T-helper 2 cell treated with Interferon-gamma antibody and Interleukin-4, amounts not matched to agents 5 μg/mL and 100 μg/mL, for 36 hours (primary cell): Measurements from ENCODE around the gene ZNF77.
"Not testable (repeated sequence)": the region's sequence is repeated elsewhere in the genome, so short reads cannot be mapped to it uniquely, and the experiment has no call there.

Experiments
- DNase-seq: peaks from one replicate; pipeline ENCODE4 v3.0.0; 2021; ENCODE audit warnings: low spot score
- H3K27ac Mint-ChIP-seq: one replicate; pipeline ENCODE4 v1.8.0; 2021; ENCODE audit warnings: mild to moderate bottlenecking, mixed read lengths
- H3K27me3 Mint-ChIP-seq: one replicate; pipeline ENCODE4 v1.8.0; 2021; ENCODE audit warnings: low read depth, mixed read lengths
- H3K36me3 Mint-ChIP-seq: one replicate; pipeline ENCODE4 v1.8.0; 2021; ENCODE audit warnings: low read depth, mixed read lengths
- H3K4me1 Mint-ChIP-seq: one replicate; pipeline ENCODE4 v1.8.0; 2021; ENCODE audit warnings: low read depth, mixed read lengths
- H3K4me3 Mint-ChIP-seq: one replicate; pipeline ENCODE4 v1.8.0; 2022; ENCODE audit warnings: mild to moderate bottlenecking, moderate library complexity, mixed read lengths
- H3K9me3 Mint-ChIP-seq: one replicate; pipeline ENCODE4 v1.8.0; 2021; ENCODE audit warnings: mixed read lengths

Gene ZNF77

DNA sequence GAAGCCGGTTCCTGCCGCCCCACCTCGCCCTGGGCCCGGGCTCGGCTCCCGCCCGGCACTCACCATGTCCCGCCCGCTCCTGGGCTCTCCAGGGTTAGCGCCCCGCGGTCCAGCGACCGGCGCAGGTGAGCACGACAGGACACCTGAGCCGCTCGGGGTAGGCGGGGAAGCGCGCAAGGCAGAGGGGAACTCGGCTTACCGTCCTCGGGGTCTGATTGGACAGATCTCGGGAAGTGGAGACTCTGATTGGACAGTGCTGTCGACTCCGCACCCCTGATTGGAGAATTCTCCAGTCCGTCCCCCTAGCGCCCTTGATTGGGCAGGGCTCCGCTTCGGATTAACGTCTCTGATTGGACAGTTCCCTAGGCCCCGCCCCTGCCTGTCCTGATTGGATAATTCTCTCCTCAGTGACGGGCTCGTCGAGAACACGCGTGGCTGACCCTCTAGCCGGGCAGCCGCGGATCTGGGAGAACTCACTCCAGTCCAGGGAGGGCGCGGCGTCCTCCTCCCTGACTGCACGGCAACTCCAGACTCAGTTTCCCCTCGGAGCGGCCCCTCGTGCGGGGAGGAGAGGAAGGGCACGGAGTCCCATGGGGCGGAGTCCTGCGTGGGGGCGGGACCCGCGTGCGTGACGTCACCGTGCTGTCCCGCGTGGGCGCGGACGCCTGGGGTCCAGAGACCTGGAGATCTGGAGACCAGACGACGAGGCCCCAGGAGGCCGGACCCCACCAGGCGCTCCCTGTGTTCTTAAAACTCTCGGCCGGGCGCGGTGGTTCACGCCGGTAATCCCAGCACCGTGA, at the start of gene ZNF77:
Gene ZNF77, minus strand, starts transcription at position 197 of the 800 bp plus-strand sequence. Its CDS starts 131 bp downstream, at position 66.
- peak; percentile 97 for DNase-seq
- peak within 1 kb of the TSS; percentile 95 for H3K4me3 Mint-ChIP-seq
- no peaks in the 10 kb centered on the region for H3K27me3 Mint-ChIP-seq
- H3K27ac Mint-ChIP-seq: peak within 1 kb of the TSS; percentile 98
- peaks cover 30% of the 10 kb centered on the region for H3K4me1 Mint-ChIP-seq
- peaks cover 15% of the 10 kb centered on the region for H3K36me3 Mint-ChIP-seq
- no peaks in the 10 kb centered on the region for H3K9me3 Mint-ChIP-seq

GRCh38 chr19:2993579-2993978, 48.8 kb upstream of the ZNF77 start:
- H3K27me3 Mint-ChIP-seq: no peaks in the 10 kb centered on the region
- no peak overlapping the region for H3K4me3 Mint-ChIP-seq
- no peak overlapping the region for H3K27ac Mint-ChIP-seq
- no peaks in the 10 kb centered on the region for H3K9me3 Mint-ChIP-seq
- no peaks in the 10 kb centered on the region for H3K4me1 Mint-ChIP-seq
- no peaks in the 10 kb centered on the region for H3K36me3 Mint-ChIP-seq
- DNase-seq: no peak

DNA sequence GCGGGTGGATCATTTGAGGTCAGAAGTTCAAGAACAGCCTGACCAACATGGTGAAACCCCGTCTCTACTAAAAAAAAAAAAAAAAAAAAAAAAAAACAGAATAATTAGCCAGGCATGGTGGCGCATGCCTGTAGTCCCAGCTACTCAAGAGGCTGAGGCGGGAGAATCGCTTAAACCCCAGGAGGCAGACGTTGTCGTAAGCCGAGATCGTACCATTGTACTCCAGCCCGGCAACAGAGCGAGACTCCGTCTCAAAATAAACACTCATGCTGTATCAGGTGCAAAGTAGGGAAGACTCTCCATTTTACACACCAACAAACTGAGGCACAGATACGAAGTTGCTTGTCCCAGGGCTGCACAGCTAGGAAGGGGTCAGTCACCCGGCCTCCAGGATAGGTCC, 48.2 kb upstream of the ZNF77 start:
- no peaks in the 10 kb centered on the region for H3K9me3 Mint-ChIP-seq
- H3K4me1 Mint-ChIP-seq: no peaks in the 10 kb centered on the region
- H3K36me3 Mint-ChIP-seq: no peaks in the 10 kb centered on the region
- no peak overlapping the region for H3K4me3 Mint-ChIP-seq
- H3K27ac Mint-ChIP-seq: no peak overlapping the region
- DNase-seq: no peak
- H3K27me3 Mint-ChIP-seq: no peaks in the 10 kb centered on the region

- H3K9me3 Mint-ChIP-seq, H3K36me3 Mint-ChIP-seq, H3K27me3 Mint-ChIP-seq, H3K4me3 Mint-ChIP-seq, H3K4me1 Mint-ChIP-seq, H3K27ac Mint-ChIP-seq, DNase-seq: not testable (repeated sequence)
Measured at GRCh38 chr19:2992333-2992732, 47.6 kb upstream of the ZNF77 start.

- no peak for DNase-seq
- no peaks in the 10 kb centered on the region for H3K4me1 Mint-ChIP-seq
- no peaks in the 10 kb centered on the region for H3K9me3 Mint-ChIP-seq
- peaks cover 6% of the 10 kb centered on the region for H3K27me3 Mint-ChIP-seq
- H3K27ac Mint-ChIP-seq: no peak overlapping the region
- no peak overlapping the region for H3K4me3 Mint-ChIP-seq
- no peaks in the 10 kb centered on the region for H3K36me3 Mint-ChIP-seq
Measured at GRCh38 chr19:2989236-2989946, 44.6 kb upstream of the ZNF77 start.

DNA sequence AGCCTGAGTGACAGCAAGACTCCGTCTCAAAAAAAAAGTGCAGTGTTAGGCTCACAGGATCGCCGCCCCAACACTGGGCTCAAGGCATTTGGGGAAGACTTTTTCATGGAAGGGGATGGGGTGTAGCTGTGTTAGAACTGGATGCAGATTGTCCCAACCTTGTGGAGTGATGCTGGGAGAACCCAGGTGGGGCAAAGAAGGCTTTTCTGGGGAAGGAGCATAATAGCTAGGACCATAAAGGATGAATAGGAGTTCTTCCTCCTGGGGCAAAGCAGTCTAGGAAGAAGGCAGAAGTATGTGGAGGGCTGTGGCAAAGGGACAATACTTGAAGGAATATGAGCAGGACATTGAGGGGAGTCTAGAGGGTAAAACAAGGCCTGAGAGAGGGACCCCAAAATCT, 43.8 kb upstream of the ZNF77 start:
- H3K27ac Mint-ChIP-seq: no peak overlapping the region
- H3K9me3 Mint-ChIP-seq: no peaks in the 10 kb centered on the region
- no peak overlapping the region for H3K4me3 Mint-ChIP-seq
- H3K4me1 Mint-ChIP-seq: no peaks in the 10 kb centered on the region
- peaks cover 10% of the 10 kb centered on the region for H3K27me3 Mint-ChIP-seq
- DNase-seq: no peak
- no peaks in the 10 kb centered on the region for H3K36me3 Mint-ChIP-seq

DNA sequence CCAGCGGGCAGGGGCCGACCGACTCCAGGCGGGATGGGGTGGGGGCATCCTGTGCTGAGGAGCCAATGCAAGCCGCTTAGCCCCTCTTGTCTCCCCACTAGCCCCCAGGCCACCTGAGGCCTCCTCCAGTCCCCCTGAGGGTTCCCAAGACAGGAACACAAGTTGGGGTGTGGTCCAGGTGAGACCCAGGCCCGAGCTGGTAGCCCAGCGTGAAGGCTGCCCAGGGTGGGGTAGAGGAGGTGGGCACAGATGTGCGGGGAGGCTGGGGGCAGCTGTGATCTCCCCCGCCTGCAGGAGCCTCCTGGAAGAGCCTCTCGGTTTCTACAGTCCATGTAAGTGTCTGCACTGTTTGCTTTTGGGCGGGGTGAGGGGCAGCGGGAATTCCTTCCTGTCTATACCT, 43.0 kb upstream of the ZNF77 start:
- no peak overlapping the region for H3K27ac Mint-ChIP-seq
- no peak for DNase-seq
- H3K27me3 Mint-ChIP-seq: peaks cover 15% of the 10 kb centered on the region
- no peak overlapping the region for H3K4me3 Mint-ChIP-seq
- no peaks in the 10 kb centered on the region for H3K9me3 Mint-ChIP-seq
- H3K4me1 Mint-ChIP-seq: no peaks in the 10 kb centered on the region
- no peaks in the 10 kb centered on the region for H3K36me3 Mint-ChIP-seq

DNA sequence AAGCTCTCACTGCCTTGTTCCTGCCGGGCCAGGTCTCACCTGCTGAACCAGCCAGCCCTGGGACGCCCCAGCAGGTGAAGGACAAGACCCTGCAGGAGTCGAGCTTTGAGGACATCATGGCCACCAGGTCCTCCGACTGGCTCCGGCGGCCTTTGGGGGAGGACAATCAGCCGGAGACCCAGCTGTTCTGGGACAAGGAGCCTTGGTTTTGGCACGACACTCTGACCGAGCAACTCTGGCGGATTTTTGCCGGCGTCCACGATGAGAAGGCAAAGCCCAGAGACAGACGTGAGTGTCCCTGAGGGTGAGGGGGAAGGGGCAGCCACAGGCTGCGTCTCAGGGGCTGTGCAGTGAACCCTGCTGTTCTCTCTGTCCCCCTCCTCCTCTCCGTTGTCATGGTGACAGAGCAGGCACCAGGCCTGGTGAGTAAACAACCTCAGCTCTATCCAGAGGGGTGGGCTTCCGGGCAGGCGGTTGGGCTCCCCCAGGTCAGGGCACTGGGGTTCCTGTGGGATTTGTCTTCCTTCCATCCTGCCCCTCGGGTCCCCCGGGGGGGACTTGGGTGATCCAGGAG, 42.3 kb upstream of the ZNF77 start:
- no peaks in the 10 kb centered on the region for H3K4me1 Mint-ChIP-seq
- H3K27me3 Mint-ChIP-seq: peaks cover 15% of the 10 kb centered on the region

DNA sequence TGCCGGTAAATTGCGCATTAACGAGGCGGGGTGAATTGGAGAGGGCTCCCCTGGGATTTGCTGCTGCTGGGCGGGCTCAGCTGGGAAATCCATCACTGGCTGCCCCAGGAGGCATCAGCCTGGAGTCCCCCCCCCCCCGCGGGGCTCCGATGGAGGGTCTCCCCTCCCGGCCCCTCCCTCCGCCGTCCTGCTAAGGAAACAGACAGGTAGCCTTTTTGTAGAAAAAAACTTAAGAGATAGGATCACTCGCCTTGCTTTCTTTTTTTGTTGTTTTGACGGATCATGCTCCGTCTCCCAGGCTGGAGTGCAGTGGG, 39.4 kb upstream of the ZNF77 start:
- no peak overlapping the region for H3K27ac Mint-ChIP-seq
- peaks cover 20% of the 10 kb centered on the region for H3K27me3 Mint-ChIP-seq
- no peaks in the 10 kb centered on the region for H3K4me1 Mint-ChIP-seq
- no peaks in the 10 kb centered on the region for H3K9me3 Mint-ChIP-seq
- no peak for DNase-seq
- no peaks in the 10 kb centered on the region for H3K36me3 Mint-ChIP-seq
- no peak overlapping the region for H3K4me3 Mint-ChIP-seq

More for the DNA sequence above, 42.3 kb upstream of the ZNF77 start:
- no peak overlapping the region for H3K27ac Mint-ChIP-seq
- no peaks in the 10 kb centered on the region for H3K9me3 Mint-ChIP-seq
- DNase-seq: no peak
- H3K4me3 Mint-ChIP-seq: no peak overlapping the region
- H3K36me3 Mint-ChIP-seq: no peaks in the 10 kb centered on the region

GRCh38 chr19:2983351-2984214, 38.8 kb upstream of the ZNF77 start:
- H3K4me3 Mint-ChIP-seq: no peak overlapping the region
- H3K27me3 Mint-ChIP-seq: peaks cover 20% of the 10 kb centered on the region
- H3K4me1 Mint-ChIP-seq: no peaks in the 10 kb centered on the region
- H3K9me3 Mint-ChIP-seq: no peaks in the 10 kb centered on the region
- no peak overlapping the region for H3K27ac Mint-ChIP-seq
- no peak for DNase-seq
- H3K36me3 Mint-ChIP-seq: no peaks in the 10 kb centered on the region

- H3K36me3 Mint-ChIP-seq: no peaks in the 10 kb centered on the region
- DNase-seq: no peak
- peaks cover 20% of the 10 kb centered on the region for H3K27me3 Mint-ChIP-seq
- H3K9me3 Mint-ChIP-seq: no peaks in the 10 kb centered on the region
- H3K27ac Mint-ChIP-seq: no peak overlapping the region
- no peaks in the 10 kb centered on the region for H3K4me1 Mint-ChIP-seq
- no peak overlapping the region for H3K4me3 Mint-ChIP-seq
Measured at GRCh38 chr19:2982983-2983350, 38.2 kb upstream of the ZNF77 start.

GRCh38 chr19:2982561-2982960, 37.8 kb upstream of the ZNF77 start:
- DNase-seq: no peak
- Mint-ChIP-seq H3K9me3 (no peaks in the 10 kb centered on the region), H3K4me1 (peaks cover 2% of the 10 kb centered on the region), H3K4me3 (no peak overlapping the region), H3K27ac (no peak overlapping the region), H3K27me3 (peaks cover 20% of the 10 kb centered on the region), H3K36me3 (no peaks in the 10 kb centered on the region)

DNA sequence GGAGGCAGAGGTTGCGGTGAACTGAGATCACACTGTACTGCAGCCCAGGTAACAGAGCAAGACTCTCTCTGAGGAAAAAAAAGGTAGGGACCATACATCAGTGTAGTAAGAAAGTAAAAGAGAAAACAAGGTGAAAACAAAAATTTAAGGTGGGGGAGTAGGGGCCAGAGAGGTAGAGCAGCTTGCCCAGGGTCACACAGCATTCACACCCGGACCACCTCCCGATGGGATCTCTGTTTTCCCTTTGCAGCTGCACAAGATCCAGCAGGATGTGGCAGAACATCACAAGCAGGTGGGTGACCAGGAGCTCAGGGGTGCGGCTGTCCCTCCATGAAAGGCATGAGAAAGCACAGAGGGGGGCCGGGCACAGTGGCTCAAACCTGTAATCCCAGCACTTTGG, 37.1 kb upstream of the ZNF77 start:
- Mint-ChIP-seq H3K4me1 (peaks cover 2% of the 10 kb centered on the region), H3K36me3 (no peaks in the 10 kb centered on the region), H3K9me3 (no peaks in the 10 kb centered on the region), H3K27me3 (peaks cover 22% of the 10 kb centered on the region), H3K4me3 (no peak overlapping the region), H3K27ac (no peak overlapping the region)
- no peak for DNase-seq

DNA sequence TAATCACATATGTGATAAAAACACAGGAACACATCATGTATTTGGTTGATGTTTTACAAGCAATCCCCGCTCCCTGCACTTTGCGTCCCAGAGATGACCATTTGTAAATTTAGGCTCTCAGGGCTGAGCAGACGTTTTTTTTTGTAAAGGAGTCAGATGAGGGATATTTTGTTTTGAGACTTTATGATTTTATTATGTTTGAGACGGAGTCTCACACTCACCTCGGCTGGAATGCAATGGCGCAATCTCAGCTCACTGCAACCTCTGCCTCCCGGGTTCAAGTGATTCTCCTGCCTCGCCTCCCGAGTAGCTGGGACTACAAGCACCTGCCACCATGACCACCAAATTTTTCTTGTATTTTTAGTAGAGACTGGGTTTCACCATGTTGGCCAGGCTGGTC, 34.0 kb upstream of the ZNF77 start:
- no peak overlapping the region for H3K27ac Mint-ChIP-seq

More for the DNA sequence above, 34.0 kb upstream of the ZNF77 start:
- H3K27me3 Mint-ChIP-seq: peaks cover 30% of the 10 kb centered on the region
- peaks cover 15% of the 10 kb centered on the region for H3K4me1 Mint-ChIP-seq
- H3K9me3 Mint-ChIP-seq: no peaks in the 10 kb centered on the region
- no peaks in the 10 kb centered on the region for H3K36me3 Mint-ChIP-seq
- no peak for DNase-seq
- H3K4me3 Mint-ChIP-seq: no peak overlapping the region
